Measurements from ENCODE around the gene SPATA12.

Gene SPATA12, protein sequence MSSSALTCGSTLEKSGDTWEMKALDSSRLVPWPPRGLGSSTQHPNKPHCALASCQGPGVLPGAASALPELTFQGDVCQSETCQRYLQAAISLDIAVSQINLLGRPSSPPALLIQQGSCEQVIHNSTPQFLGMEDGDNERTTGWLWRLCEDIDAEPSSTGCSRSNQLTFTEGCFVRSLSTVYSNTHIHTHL

DNA sequence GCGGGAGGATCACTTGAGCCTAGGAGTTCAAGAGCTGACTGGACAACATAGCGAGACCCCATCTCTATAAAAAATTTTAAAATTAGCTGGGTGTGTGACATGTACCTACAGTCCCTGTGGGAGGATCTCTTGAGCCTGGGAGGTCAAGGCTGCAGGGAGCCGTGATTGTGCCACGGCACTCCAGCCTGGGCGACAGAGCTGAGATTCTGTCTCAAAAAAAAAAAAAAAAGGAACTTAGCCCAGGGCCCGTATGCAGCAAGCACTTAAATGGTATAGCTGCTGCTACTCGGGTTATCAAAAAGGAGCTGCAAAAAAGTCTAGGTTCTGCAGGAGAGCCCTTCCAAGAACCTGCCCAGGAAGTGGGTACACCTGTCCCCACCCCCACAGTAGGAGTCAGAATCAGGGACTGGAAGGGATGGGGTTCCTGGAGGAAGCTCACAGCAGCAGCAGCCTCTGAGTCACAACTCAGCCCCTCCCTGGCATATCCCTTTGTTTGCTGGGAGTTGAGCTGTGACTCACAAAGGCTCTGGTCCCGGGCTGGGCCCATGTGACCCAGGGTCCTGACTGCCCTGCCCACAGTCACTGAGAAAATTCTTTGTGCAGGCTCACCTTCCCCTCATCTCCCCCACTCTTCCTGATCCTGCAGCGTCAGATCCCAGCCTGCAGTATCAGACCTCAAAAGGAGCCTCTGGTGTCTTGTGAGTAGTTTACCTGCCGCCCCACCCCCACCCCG lies at the start of gene SPATA12:
SPATA12 (plus strand) TSS at position 576 of the 733 bp plus-strand sequence. CDS start 13,031 bp downstream, outside the sequence.
- no peaks in the 10 kb centered on the region for H3K27me3 ChIP-seq (ENCODE audit: control insufficient read depth in 1 of 2, insufficient read depth in 2 of 2, low read length in 2 of 2)
- H3K4me3 ChIP-seq (ENCODE audit: low read length in 2 of 2) = no peak within 1 kb of the TSS
- H3K9me3 ChIP-seq (ENCODE audit: control insufficient read depth in 2 of 2, low read length in 2 of 2) = no peaks in the 10 kb centered on the region
- H3K27ac ChIP-seq (ENCODE audit: low read length) = peak within 1 kb of the TSS; percentile 81
- H3K9ac ChIP-seq (ENCODE audit: low read length in 2 of 2) = no peak within 1 kb of the TSS
- H3K4me1 ChIP-seq (ENCODE audit: control insufficient read depth, insufficient read depth, low read length) = peaks cover 26% of the 10 kb centered on the region
- H3K36me3 ChIP-seq (ENCODE audit: control insufficient read depth in 2 of 2, insufficient read depth in 2 of 2, low read length in 2 of 2) = no peaks in the 10 kb centered on the region

DNA sequence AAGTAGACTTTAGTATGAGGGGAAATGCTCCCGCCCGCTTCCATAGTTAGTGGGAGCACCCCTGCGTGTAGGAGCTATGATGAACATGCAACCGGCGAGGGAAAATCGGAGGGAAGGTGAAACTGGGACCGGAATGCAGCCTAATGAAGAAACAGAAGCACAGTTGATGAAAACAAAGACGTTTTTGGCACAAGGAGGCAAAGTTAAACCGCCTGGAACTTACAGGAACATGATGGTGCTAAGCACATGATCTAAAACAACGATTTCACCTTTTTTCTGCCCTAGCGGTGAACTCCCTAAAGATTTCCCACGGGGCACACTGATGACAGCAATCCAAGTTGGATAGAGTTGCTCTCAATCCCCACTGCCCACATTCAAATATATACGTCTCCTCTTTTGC lies 49.4 kb upstream of the SPATA12 start:
- no peaks in the 10 kb centered on the region for H3K9me3 ChIP-seq (ENCODE audit: control insufficient read depth in 2 of 2, low read length in 2 of 2)
- no peaks in the 10 kb centered on the region for H3K27me3 ChIP-seq (ENCODE audit: control insufficient read depth in 1 of 2, insufficient read depth in 2 of 2, low read length in 2 of 2)
- peak overlapping the region in 1 of 2 donors; percentile 29 for H3K4me3 ChIP-seq (ENCODE audit: low read length in 2 of 2)
- H3K36me3 ChIP-seq (ENCODE audit: control insufficient read depth in 2 of 2, insufficient read depth in 2 of 2, low read length in 2 of 2) = no peaks in the 10 kb centered on the region
- H3K27ac ChIP-seq (ENCODE audit: low read length) = peak overlapping the region; percentile 66
- peak overlapping the region; percentile 27 to 36 for H3K9ac ChIP-seq (ENCODE audit: low read length in 2 of 2)
- H3K4me1 ChIP-seq (ENCODE audit: control insufficient read depth, insufficient read depth, low read length) = peaks cover 61% of the 10 kb centered on the region

DNA sequence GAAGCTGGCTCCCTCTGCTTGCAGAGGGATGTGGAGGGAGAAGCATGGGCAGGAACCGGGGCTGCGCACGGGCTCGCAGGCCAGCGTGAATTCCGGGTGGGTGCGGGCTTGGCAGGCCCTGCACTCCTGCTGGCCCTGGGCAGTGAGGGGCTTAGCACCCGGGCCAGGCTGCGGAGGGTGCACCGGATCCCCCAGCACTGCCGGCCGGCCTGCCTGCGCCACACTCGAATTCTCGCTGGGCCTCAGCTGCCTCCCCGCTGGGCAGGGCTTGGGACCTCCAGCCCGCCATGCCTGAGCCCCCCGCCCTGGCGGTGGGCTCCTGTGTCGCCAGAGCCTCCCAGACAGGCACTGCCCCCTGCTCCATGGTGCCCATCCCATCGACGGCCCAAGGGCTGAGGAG lies 47.6 kb upstream of the SPATA12 start:
- Histone ChIP-seq H3K27me3 (ENCODE audit: control insufficient read depth in 1 of 2, insufficient read depth in 2 of 2, low read length in 2 of 2) (no peaks in the 10 kb centered on the region), H3K4me3 (ENCODE audit: low read length in 2 of 2) (no peak overlapping the region), H3K9me3 (ENCODE audit: control insufficient read depth in 2 of 2, low read length in 2 of 2) (no peaks in the 10 kb centered on the region), H3K27ac (ENCODE audit: low read length) (no peak overlapping the region), H3K4me1 (ENCODE audit: control insufficient read depth, insufficient read depth, low read length) (peaks cover 53% of the 10 kb centered on the region), H3K36me3 (ENCODE audit: control insufficient read depth in 2 of 2, insufficient read depth in 2 of 2, low read length in 2 of 2) (no peaks in the 10 kb centered on the region), H3K9ac (ENCODE audit: low read length in 2 of 2) (no peak overlapping the region)

DNA sequence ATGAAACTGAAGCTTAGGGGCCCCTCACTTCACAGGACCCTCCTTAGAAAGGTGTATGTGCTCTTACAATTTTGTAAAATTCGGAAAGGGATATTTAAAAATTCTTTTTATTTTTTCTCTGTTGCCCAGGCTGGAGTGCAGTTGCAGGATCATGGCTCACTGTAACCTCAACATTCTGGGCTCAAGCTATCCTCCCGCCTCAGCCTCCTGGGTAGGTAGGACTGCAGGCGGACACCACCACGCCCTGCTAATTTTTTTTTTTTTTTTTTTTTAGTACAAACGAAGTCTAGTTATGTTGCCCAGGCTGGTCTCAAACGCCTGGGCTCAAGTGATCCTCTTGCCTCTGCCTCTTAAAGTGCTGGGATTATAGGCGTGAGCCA lies 45.1 kb upstream of the SPATA12 start:
- H3K9ac ChIP-seq (ENCODE audit: low read length in 2 of 2) = no peak overlapping the region

DNA sequence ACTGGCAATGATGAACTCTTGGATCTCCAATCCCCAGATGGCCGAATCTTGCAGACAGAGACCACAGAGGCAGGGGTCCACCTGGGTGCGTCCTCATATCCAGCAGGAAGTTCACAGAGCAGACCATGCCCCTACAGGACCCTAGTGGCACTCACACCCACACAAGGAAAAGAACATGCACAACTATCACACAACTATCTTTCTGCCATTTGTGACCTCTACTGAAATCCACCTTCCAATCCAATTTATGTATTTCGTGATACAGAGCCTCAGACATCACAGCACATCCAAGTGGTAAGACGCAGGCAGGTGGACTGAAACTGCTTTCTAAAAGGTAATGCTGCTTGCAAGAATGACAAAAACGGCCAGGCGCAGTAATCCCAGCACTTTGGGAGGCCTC lies 44.6 kb upstream of the SPATA12 start:
- Histone ChIP-seq H3K9me3 (ENCODE audit: control insufficient read depth in 2 of 2, low read length in 2 of 2) (no peaks in the 10 kb centered on the region), H3K36me3 (ENCODE audit: control insufficient read depth in 2 of 2, insufficient read depth in 2 of 2, low read length in 2 of 2) (no peaks in the 10 kb centered on the region), H3K4me3 (ENCODE audit: low read length in 2 of 2) (no peak overlapping the region), H3K4me1 (ENCODE audit: control insufficient read depth, insufficient read depth, low read length) (peaks cover 25% of the 10 kb centered on the region), H3K27me3 (ENCODE audit: control insufficient read depth in 1 of 2, insufficient read depth in 2 of 2, low read length in 2 of 2) (no peaks in the 10 kb centered on the region), H3K27ac (ENCODE audit: low read length) (no peak overlapping the region), H3K9ac (ENCODE audit: low read length in 2 of 2) (no peak overlapping the region)

More for the DNA sequence above, 45.1 kb upstream of the SPATA12 start:
- Histone ChIP-seq H3K9me3 (ENCODE audit: control insufficient read depth in 2 of 2, low read length in 2 of 2) (no peaks in the 10 kb centered on the region), H3K27me3 (ENCODE audit: control insufficient read depth in 1 of 2, insufficient read depth in 2 of 2, low read length in 2 of 2) (no peaks in the 10 kb centered on the region), H3K27ac (ENCODE audit: low read length) (no peak overlapping the region), H3K36me3 (ENCODE audit: control insufficient read depth in 2 of 2, insufficient read depth in 2 of 2, low read length in 2 of 2) (no peaks in the 10 kb centered on the region), H3K4me3 (ENCODE audit: low read length in 2 of 2) (no peak overlapping the region), H3K4me1 (ENCODE audit: control insufficient read depth, insufficient read depth, low read length) (peaks cover 31% of the 10 kb centered on the region)

DNA sequence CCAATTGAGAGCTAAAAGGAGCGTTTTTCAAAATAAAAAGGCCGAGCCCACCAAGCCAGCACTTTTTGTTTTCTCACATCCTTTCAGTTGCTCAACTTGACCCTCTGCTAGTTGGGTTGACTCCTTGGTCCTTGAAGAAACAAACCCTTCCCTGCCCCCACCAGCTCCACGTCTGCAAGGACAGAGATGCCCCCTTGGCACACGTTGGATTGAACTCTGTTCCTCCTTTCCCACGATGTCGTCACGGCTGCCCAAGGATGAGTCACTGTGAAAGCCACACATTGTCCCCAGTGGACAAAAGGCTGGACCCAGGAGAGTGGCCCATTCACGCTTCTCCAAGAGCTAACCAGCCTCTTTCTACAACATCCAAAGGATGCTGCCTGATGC lies 43.0 kb upstream of the SPATA12 start:
- peaks cover 14% of the 10 kb centered on the region for H3K4me1 ChIP-seq (ENCODE audit: control insufficient read depth, insufficient read depth, low read length)
- no peaks in the 10 kb centered on the region for H3K36me3 ChIP-seq (ENCODE audit: control insufficient read depth in 2 of 2, insufficient read depth in 2 of 2, low read length in 2 of 2)
- H3K9ac ChIP-seq (ENCODE audit: low read length in 2 of 2) = no peak overlapping the region
- H3K27ac ChIP-seq (ENCODE audit: low read length) = no peak overlapping the region
- H3K9me3 ChIP-seq (ENCODE audit: control insufficient read depth in 2 of 2, low read length in 2 of 2) = no peaks in the 10 kb centered on the region
- H3K4me3 ChIP-seq (ENCODE audit: low read length in 2 of 2) = peak overlapping the region in 1 of 2 donors; percentile 8
- no peaks in the 10 kb centered on the region for H3K27me3 ChIP-seq (ENCODE audit: control insufficient read depth in 1 of 2, insufficient read depth in 2 of 2, low read length in 2 of 2)

DNA sequence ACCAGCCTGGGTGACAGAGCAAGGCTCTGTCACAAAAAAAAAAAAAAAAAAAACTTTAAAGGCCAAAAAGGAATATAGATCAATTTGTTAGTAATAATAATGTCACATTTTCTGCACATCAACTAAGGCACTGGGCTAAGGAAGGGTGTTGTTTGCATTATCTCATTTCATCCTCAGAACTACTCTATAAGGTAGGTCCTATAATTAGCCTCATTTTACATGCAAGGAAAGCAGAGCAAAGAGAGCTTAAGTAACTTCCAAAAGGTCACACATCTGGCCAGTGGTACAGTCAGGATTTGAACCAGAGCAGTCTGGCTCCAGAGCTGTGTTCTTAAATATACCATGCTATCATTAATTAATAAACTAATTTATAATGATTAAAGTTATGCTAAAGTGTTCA lies 42.2 kb upstream of the SPATA12 start:
- Histone ChIP-seq H3K9me3 (ENCODE audit: control insufficient read depth in 2 of 2, low read length in 2 of 2) (no peaks in the 10 kb centered on the region), H3K27me3 (ENCODE audit: control insufficient read depth in 1 of 2, insufficient read depth in 2 of 2, low read length in 2 of 2) (no peaks in the 10 kb centered on the region), H3K27ac (ENCODE audit: low read length) (no peak overlapping the region), H3K4me3 (ENCODE audit: low read length in 2 of 2) (no peak overlapping the region), H3K4me1 (ENCODE audit: control insufficient read depth, insufficient read depth, low read length) (peaks cover 14% of the 10 kb centered on the region), H3K9ac (ENCODE audit: low read length in 2 of 2) (no peak overlapping the region), H3K36me3 (ENCODE audit: control insufficient read depth in 2 of 2, insufficient read depth in 2 of 2, low read length in 2 of 2) (no peaks in the 10 kb centered on the region)

DNA sequence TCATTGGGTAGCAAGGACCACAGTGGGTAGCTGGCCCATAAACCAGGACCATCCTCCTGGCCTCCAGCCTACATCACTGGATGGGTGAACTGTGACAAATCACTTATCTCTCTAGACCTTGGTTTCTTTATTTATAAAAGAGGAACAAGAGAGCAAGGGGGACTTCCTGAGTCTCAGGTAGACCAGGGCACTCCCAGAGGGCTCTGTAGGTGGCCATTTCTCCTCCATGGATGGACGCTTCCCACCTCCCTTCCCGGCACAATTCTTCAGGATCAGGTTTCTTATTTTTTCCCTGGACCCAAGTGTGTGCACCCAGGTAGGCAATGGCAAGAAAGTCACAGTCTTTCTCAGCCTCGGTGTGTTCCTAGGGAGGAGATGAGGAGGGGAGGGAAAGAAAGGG lies 41.4 kb upstream of the SPATA12 start:
- no peaks in the 10 kb centered on the region for H3K9me3 ChIP-seq (ENCODE audit: control insufficient read depth in 2 of 2, low read length in 2 of 2)
- H3K9ac ChIP-seq (ENCODE audit: low read length in 2 of 2) = no peak overlapping the region
- no peaks in the 10 kb centered on the region for H3K27me3 ChIP-seq (ENCODE audit: control insufficient read depth in 1 of 2, insufficient read depth in 2 of 2, low read length in 2 of 2)
- peaks cover 14% of the 10 kb centered on the region for H3K4me1 ChIP-seq (ENCODE audit: control insufficient read depth, insufficient read depth, low read length)
- no peaks in the 10 kb centered on the region for H3K36me3 ChIP-seq (ENCODE audit: control insufficient read depth in 2 of 2, insufficient read depth in 2 of 2, low read length in 2 of 2)
- H3K4me3 ChIP-seq (ENCODE audit: low read length in 2 of 2) = no peak overlapping the region
- H3K27ac ChIP-seq (ENCODE audit: low read length) = no peak overlapping the region

DNA sequence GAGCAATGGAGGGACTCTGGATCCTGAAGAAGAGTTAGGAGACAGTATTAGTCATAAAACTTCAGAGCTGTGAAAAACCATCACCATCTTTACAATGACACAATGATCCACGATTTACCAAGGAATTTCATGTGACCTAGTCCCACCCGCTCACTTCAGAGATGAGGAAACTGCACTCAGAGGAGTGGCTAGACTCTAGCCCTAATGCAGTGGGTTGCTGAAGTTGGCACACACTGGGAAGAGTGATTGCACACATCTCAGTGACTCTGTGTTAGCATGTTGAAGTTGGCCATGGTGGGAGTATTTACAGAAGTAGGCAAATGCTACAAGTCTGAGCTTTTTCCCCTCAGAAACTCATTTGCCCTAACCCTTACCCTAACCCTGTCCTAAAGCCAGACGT lies 35.2 kb upstream of the SPATA12 start:
- Histone ChIP-seq H3K4me3 (ENCODE audit: low read length in 2 of 2) (no peak overlapping the region), H3K9me3 (ENCODE audit: control insufficient read depth in 2 of 2, low read length in 2 of 2) (no peaks in the 10 kb centered on the region), H3K36me3 (ENCODE audit: control insufficient read depth in 2 of 2, insufficient read depth in 2 of 2, low read length in 2 of 2) (no peaks in the 10 kb centered on the region), H3K27ac (ENCODE audit: low read length) (no peak overlapping the region), H3K27me3 (ENCODE audit: control insufficient read depth in 1 of 2, insufficient read depth in 2 of 2, low read length in 2 of 2) (no peaks in the 10 kb centered on the region), H3K9ac (ENCODE audit: low read length in 2 of 2) (no peak overlapping the region), H3K4me1 (ENCODE audit: control insufficient read depth, insufficient read depth, low read length) (no peaks in the 10 kb centered on the region)

DNA sequence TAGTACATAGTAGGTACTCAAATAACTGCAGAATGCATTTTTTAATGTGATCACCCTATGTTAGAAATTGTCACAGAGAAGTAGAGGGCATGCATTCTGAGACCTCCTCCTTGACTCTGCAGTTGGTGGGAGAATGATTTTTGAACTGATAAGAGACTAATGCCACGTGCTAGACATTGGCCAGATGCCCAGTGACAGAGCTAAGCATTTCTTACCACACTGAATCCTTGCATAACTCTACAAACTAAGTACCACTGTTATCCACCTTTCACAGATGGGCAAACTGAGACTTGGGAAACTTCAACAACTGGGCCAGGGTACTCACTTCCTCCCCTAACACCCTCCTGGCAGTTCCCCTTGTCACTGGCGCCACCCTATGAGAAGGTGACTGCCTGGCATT lies 33.5 kb upstream of the SPATA12 start:
- no peaks in the 10 kb centered on the region for H3K27me3 ChIP-seq (ENCODE audit: control insufficient read depth in 1 of 2, insufficient read depth in 2 of 2, low read length in 2 of 2)
- H3K9me3 ChIP-seq (ENCODE audit: control insufficient read depth in 2 of 2, low read length in 2 of 2) = no peaks in the 10 kb centered on the region
- no peaks in the 10 kb centered on the region for H3K36me3 ChIP-seq (ENCODE audit: control insufficient read depth in 2 of 2, insufficient read depth in 2 of 2, low read length in 2 of 2)
- no peak overlapping the region for H3K9ac ChIP-seq (ENCODE audit: low read length in 2 of 2)
- H3K4me1 ChIP-seq (ENCODE audit: control insufficient read depth, insufficient read depth, low read length) = no peaks in the 10 kb centered on the region
- H3K4me3 ChIP-seq (ENCODE audit: low read length in 2 of 2) = no peak overlapping the region
- H3K27ac ChIP-seq (ENCODE audit: low read length) = no peak overlapping the region

DNA sequence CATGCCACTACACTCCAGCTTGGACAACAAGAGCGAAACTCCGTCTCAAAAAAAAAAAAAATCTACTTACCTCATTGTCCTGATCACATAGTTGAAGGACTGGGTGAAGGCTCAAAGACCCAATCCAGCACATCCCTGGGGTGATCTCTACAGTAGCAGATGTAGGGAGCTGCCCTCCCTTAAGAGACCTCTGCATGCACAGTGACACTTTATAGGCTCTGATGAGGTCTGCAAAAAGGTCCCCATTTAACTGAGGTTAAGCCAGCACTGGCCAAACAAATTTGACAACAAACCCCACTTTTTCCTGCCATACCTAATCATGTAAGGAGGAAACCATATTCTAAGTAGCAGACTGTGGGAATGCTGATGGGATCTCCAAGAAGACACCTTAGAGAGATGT lies 31.1 kb upstream of the SPATA12 start:
- Histone ChIP-seq H3K4me1 (ENCODE audit: control insufficient read depth, insufficient read depth, low read length) (no peaks in the 10 kb centered on the region), H3K9me3 (ENCODE audit: control insufficient read depth in 2 of 2, low read length in 2 of 2) (no peaks in the 10 kb centered on the region), H3K27ac (ENCODE audit: low read length) (no peak overlapping the region), H3K36me3 (ENCODE audit: control insufficient read depth in 2 of 2, insufficient read depth in 2 of 2, low read length in 2 of 2) (peaks cover 0 to 2% of the 10 kb centered on the region in 2 donors), H3K4me3 (ENCODE audit: low read length in 2 of 2) (no peak overlapping the region), H3K9ac (ENCODE audit: low read length in 2 of 2) (no peak overlapping the region), H3K27me3 (ENCODE audit: control insufficient read depth in 1 of 2, insufficient read depth in 2 of 2, low read length in 2 of 2) (no peaks in the 10 kb centered on the region)
